B cell (primary cell): ENCODE results near the gene NECTIN1. TPM values are rescaled to one million over a fixed set of nuclear protein-coding genes. Genes with fewer than 3 reads are reported as not detected.

Experiments
- ATAC-seq: fragments of 200-7000 bp; cut with Tn5 transposase; one replicate; pipeline ENCODE4 v1.10.0; 2021; ENCODE audit warnings: low read depth, mild to moderate bottlenecking, moderate number of reproducible peaks, moderate library complexity
- CTCF ChIA-PET: fragments of 350-600 bp; sonication (Branson Sonifier 250); formaldehyde crosslinking; loops from one replicate; lab custom pipeline; 2021; ENCODE audit warnings: antibody characterized with exemption, inconsistent platforms; lab: Charles Lee
- POLR2A ChIA-PET: fragments of 350-600 bp; sonication (Branson Sonifier 250); formaldehyde crosslinking; loops from one replicate; lab custom pipeline; 2021; ENCODE audit warnings: antibody characterized with exemption; lab: Charles Lee
- DNase-seq: peaks from one replicate; pipeline ENCODE4 v3.0.0; 2013
- H2AFZ ChIP-seq: 2 replicates; pipeline ENCODE4 v1.6.1; 2012; ENCODE audit warnings: mild to moderate bottlenecking, low read depth, low read length; ENCODE audit not compliant: insufficient read depth, poor library complexity, severe bottlenecking
- H3K27ac ChIP-seq, 2 donors: 1 replicate in 1 of 2; 2 replicates in 1 of 2; pipeline ENCODE4 v1.5.1; 2012 to 2013; ENCODE audit warnings: low read length in 2 of 2, mild to moderate bottlenecking in 2 of 2, moderate library complexity in 1 of 2
- H3K27me3 ChIP-seq, 4 experiments: fragments of 200-600 bp in 1 of 4; sonication (generic) in 1 of 4; replicated peaks in 1 of 4; 1 replicate in 2 of 4; 2 replicates in 2 of 4; pipeline versions ENCODE4 v1.6.1 to v1.7.0; 2013 to 2016; ENCODE audit warnings: low read length in 3 of 4, mild to moderate bottlenecking in 2 of 4, mixed read lengths in 1 of 4, moderate library complexity in 1 of 4; ENCODE audit not compliant: insufficient read depth in 4 of 4, control insufficient read depth in 3 of 4; ENCODE audit errors: control extremely low read depth in 1 of 4
- H3K36me3 ChIP-seq, 2 experiments: replicated peaks in 1 of 2; 1 replicate in 1 of 2; 2 replicates in 1 of 2; pipeline versions ENCODE4 v1.6.1 to v1.7.1; 2013; ENCODE audit warnings: low read length in 1 of 2; ENCODE audit not compliant: insufficient read depth in 2 of 2, control insufficient read depth in 1 of 2; ENCODE audit errors: control extremely low read depth in 1 of 2, extremely low read depth in 1 of 2
- H3K4me1 ChIP-seq, 2 donors: fragments of 200-600 bp in 1 of 2; sonication (generic) in 1 of 2; 1 replicate in 1 of 2; 2 replicates in 1 of 2; pipeline versions ENCODE4 v1.5.1 to v1.6.1; 2013 to 2017; ENCODE audit warnings: low read length in 2 of 2; ENCODE audit not compliant: control insufficient read depth in 2 of 2, insufficient read depth in 2 of 2
- H3K4me2 ChIP-seq: replicated peaks from 2 replicates; pipeline ENCODE3; 2012; ENCODE audit warnings: mild to moderate bottlenecking, low read depth, low read length; ENCODE audit not compliant: poor library complexity, severe bottlenecking
- H3K4me3 ChIP-seq, 5 experiments: fragments of 200-600 bp in 1 of 5; sonication (generic) in 1 of 5; 1 replicate in 3 of 5; 2 replicates in 2 of 5; pipeline versions ENCODE4 v1.5.1 to v1.7.0; 2011 to 2016; ENCODE audit warnings: low read length in 4 of 5, mild to moderate bottlenecking in 4 of 5, low read depth in 2 of 5, control low read depth in 1 of 5, moderate library complexity in 1 of 5; ENCODE audit not compliant: insufficient read depth in 1 of 5; ENCODE audit errors: control extremely low read depth in 1 of 5, extremely low read depth in 1 of 5
- H3K79me2 ChIP-seq: fragments of 200-600 bp; sonication (generic); one replicate; pipeline ENCODE4 v1.6.0; 2016; ENCODE audit warnings: low read length; ENCODE audit not compliant: control insufficient read depth, insufficient read depth
- H3K9ac ChIP-seq: fragments of 200-600 bp; sonication (generic); 2 replicates; pipeline ENCODE4 v1.6.1; 2017; ENCODE audit warnings: mild to moderate bottlenecking, low read length, moderate library complexity
- H3K9me3 ChIP-seq, 3 donors: one replicate each; pipeline versions ENCODE4 v1.6.1 to v1.7.1; 2013; ENCODE audit warnings: low read length in 2 of 3; ENCODE audit not compliant: control insufficient read depth in 2 of 3, insufficient read depth in 1 of 3; ENCODE audit errors: control extremely low read depth in 1 of 3
- H4K20me1 ChIP-seq: 2 replicates; pipeline ENCODE4 v1.6.0; 2012; ENCODE audit warnings: mild to moderate bottlenecking, low read length; ENCODE audit not compliant: insufficient read depth, control insufficient read depth, poor library complexity, severe bottlenecking
- H3K27ac Mint-ChIP-seq: one replicate; pipeline ENCODE4 v1.8.0; 2021; ENCODE audit warnings: mixed read lengths
- H3K27me3 Mint-ChIP-seq: one replicate; pipeline ENCODE4 v1.8.0; 2021; ENCODE audit warnings: mixed read lengths
- H3K4me1 Mint-ChIP-seq: one replicate; pipeline ENCODE4 v1.8.0; 2021; ENCODE audit warnings: mixed read lengths
- H3K4me3 Mint-ChIP-seq: one replicate; pipeline ENCODE4 v1.8.0; 2021; ENCODE audit warnings: mixed read lengths
- H3K9me3 Mint-ChIP-seq: one replicate; pipeline ENCODE4 v1.8.0; 2022; ENCODE audit warnings: mixed read lengths; ENCODE audit not compliant: insufficient read depth
- CTCF ChIP-seq: fragments of 200-600 bp; IDR thresholded peaks from one replicate; pipeline ENCODE4 v1.8.0; 2022; ENCODE audit warnings: antibody characterized with exemption, mild to moderate bottlenecking
- EZH2 ChIP-seq: IDR thresholded peaks from 2 replicates; pipeline ENCODE4 v1.6.1; 2012; ENCODE audit warnings: borderline replicate concordance, low read depth, mild to moderate bottlenecking, moderate library complexity, low read length; ENCODE audit not compliant: insufficient read depth, poor library complexity, severe bottlenecking
- WGBS: methylation state at CpG from one replicate; pipeline ENCODE4 v1.1.5; 2013; ENCODE audit warnings: missing lambda C conversion rate; ENCODE audit not compliant: insufficient coverage; 5-methylcytosine and 5-hydroxymethylcytosine counted together
- intact Hi-C: fragments of 100-400 bp; cut with micrococcal nuclease; formaldehyde crosslinking; loops from one replicate; pipeline ENCODE4 v1.10.0; 2022
- polyA plus RNA-seq: library from polyadenylated mRNA; depleted of rRNA; stranded (reverse); fragments of >200 nt; gene quantifications from 2 replicates; pipeline ENCODE4 v1.2.3, GENCODE V29; 2012
- total RNA-seq, 2 donors: library from RNA; stranded (reverse); fragments of 120-200 nt in 1 of 2; gene quantifications; 1 replicate in 1 of 2; 2 replicates in 1 of 2; pipeline versions ENCODE4 v1.2.3 to v1.2.4, GENCODE V29; 2013 to 2022

The NECTIN1 gene
- total and polyA plus RNA-seq, 2 donors (not counting 1 experiment from before 2014, with no cell fraction given) = 2.1 to 3.9 TPM

- TF ChIP-seq EZH2 (no peak), CTCF (no peak)
- peaks cover 10% of the 10 kb centered on the region for H3K27me3 Mint-ChIP-seq
- ATAC-seq = no peak
- intact Hi-C loops = no loop called here
- Histone ChIP-seq H3K9me3 (peaks cover 0 to 11% (median 4%) of the 10 kb centered on the region in 3 donors), H2AFZ (no peak overlapping the region), H3K4me1 (no peaks in the 10 kb centered on the region), H3K36me3 (no peaks in the 10 kb centered on the region), H3K9ac (no peak overlapping the region), H3K4me2 (no peak overlapping the region), H3K27ac (no peak overlapping the region), H3K4me3 (no peak overlapping the region), H3K79me2 (no peaks in the 10 kb centered on the region), H3K27me3 (peaks cover 0 to 6% (median 0%) of the 10 kb centered on the region in 4 experiments), H4K20me1 (no peaks in the 10 kb centered on the region)
- no peak overlapping the region for H3K4me3 Mint-ChIP-seq
- no peaks in the 10 kb centered on the region for H3K4me1 Mint-ChIP-seq
- no peak overlapping the region for H3K27ac Mint-ChIP-seq
- POLR2A ChIA-PET = no interaction called here
- no peak for DNase-seq
- CTCF ChIA-PET = no interaction called here
- WGBS = no CpG with 5 or more reads among the region's 5 CpGs
- no peaks in the 10 kb centered on the region for H3K9me3 Mint-ChIP-seq
These were observed 136.4 kb downstream of the NECTIN1 start for GRCh38 chr11:119592642-119593041.

- Histone ChIP-seq H3K4me1 (no peaks in the 10 kb centered on the region), H3K9ac (no peak overlapping the region), H3K27me3 (peaks cover 0 to 6% (median 0%) of the 10 kb centered on the region in 4 experiments), H3K36me3 (no peaks in the 10 kb centered on the region), H3K4me2 (no peak overlapping the region), H3K9me3 (peaks cover 0 to 11% (median 4%) of the 10 kb centered on the region in 3 donors), H3K79me2 (no peaks in the 10 kb centered on the region), H2AFZ (no peak overlapping the region), H4K20me1 (no peaks in the 10 kb centered on the region), H3K27ac (no peak overlapping the region), H3K4me3 (no peak overlapping the region)
- ChIA-PET POLR2A (no interaction called here), CTCF (no interaction called here)
- H3K27ac Mint-ChIP-seq = no peak overlapping the region
- no peak overlapping the region for H3K4me3 Mint-ChIP-seq
- 72% methylated on average over 2 of the region's 5 CpGs for WGBS
- H3K9me3 Mint-ChIP-seq = no peaks in the 10 kb centered on the region
- intact Hi-C loops = no loop called here
- no peak for TF ChIP-seq CTCF
- ATAC-seq (no peak), DNase-seq (no peak)
- H3K27me3 Mint-ChIP-seq = peaks cover 14% of the 10 kb centered on the region
- H3K4me1 Mint-ChIP-seq = no peaks in the 10 kb centered on the region
These were observed 137.1 kb downstream of the NECTIN1 start for GRCh38 chr11:119591836-119592310.
